ENCODE results near the gene GPC6.

DNA sequence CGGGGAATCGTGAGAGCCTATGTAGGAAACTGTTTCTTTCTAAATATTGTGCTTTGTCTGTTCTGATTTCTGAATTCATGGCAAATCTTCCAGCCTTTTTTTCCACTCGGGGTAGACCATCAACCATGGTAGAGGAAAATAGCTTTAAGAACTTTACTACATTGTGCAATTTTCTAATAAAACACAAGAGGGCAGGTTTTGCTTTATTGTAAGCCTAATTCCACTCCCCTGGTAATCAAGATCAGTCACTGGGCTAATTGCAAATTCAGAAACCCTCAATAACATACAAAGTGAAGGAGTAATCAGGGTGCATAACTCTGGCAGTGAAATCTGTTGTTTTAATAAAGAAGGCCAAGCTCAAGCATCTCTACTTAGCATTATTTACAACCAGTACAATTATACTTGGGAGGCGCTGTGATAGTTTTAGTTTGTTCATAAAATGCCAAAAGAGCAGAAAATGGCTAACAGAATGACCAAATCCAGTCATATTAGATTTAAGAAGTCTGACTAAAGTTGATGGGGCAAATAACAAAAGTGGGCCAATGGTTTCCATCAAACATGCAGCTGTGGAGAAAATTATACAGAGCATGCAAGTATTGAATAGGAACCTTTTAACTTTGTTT, 1209.1 kb downstream of the GPC6 start:
- TF ChIP-seq, protein P1, sequence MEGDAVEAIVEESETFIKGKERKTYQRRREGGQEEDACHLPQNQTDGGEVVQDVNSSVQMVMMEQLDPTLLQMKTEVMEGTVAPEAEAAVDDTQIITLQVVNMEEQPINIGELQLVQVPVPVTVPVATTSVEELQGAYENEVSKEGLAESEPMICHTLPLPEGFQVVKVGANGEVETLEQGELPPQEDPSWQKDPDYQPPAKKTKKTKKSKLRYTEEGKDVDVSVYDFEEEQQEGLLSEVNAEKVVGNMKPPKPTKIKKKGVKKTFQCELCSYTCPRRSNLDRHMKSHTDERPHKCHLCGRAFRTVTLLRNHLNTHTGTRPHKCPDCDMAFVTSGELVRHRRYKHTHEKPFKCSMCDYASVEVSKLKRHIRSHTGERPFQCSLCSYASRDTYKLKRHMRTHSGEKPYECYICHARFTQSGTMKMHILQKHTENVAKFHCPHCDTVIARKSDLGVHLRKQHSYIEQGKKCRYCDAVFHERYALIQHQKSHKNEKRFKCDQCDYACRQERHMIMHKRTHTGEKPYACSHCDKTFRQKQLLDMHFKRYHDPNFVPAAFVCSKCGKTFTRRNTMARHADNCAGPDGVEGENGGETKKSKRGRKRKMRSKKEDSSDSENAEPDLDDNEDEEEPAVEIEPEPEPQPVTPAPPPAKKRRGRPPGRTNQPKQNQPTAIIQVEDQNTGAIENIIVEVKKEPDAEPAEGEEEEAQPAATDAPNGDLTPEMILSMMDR (IDR thresholded peaks at IDR 0.05), result peak; percentile 74
- TF ChIP-seq POLR2AphosphoS5 (IDR thresholded peaks at IDR 0.05; ENCODE audit: low read depth, low read length), result no peak
- TF ChIP-seq REST (IDR thresholded peaks at IDR 0.05; ENCODE audit: low read depth, low read length), result no peak
- TF ChIP-seq GABPA (IDR thresholded peaks at IDR 0.05; ENCODE audit: low read depth), result no peak
- no peak for TF ChIP-seq YY1 (IDR thresholded peaks at IDR 0.05; ENCODE audit: low read depth)
